ENCODE results near the gene TUBGCP3. TPM values are rescaled to one million over a fixed set of nuclear protein-coding genes. Genes with fewer than 3 reads are reported as not detected.

Gene TUBGCP3
- total and polyA plus RNA-seq, 2 experiments from 2014 or later = 12.0 to 12.2 TPM

DNA sequence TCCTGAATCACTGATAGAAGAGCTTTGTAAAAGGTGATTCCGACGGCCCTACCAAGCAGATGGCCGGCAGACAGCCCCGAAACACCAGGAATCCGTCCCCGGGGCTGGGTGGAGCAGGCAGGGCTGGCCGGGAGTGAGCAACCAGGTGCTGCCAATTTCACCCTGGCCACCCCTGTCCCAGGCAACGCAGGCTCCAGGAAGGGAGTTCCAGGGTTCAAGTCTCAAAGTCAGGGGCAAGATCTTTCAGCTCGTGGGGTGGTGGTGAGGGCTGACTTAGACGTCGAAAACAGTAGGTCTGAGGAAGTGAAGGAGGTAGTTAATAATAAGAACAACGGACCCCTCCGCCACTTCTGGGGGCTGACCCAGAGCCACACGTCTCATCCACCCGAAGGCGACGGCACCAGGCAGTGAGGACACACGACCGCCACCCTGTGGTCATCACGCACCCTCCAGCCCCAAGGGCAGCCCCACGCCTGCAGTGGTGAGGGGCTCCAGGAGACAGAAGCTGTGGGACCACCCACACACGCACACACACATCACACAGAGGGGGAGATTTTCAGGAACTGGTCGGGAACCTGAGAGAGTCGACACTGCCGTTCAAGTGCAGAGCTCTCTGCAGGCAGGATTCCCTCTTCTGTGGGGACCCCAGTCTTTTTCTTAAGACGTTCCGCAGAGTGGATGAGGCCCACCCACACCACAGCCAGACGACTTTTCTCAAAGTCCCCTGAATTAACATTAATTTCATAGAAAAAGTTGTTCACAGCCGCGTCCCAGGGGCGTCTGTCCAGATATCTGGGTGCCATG, 144.6 kb downstream of the TUBGCP3 start:
- TF ChIP-seq EZH2phosphoT487 (IDR thresholded peaks at IDR 0.05; ENCODE audit: insufficient read depth, low read depth) (no peak), EZH2 (IDR thresholded peaks at IDR 0.05; ENCODE audit: insufficient read depth, poor library complexity, severe bottlenecking) (no peak)
- Histone ChIP-seq H3K36me3 (ENCODE audit: low read depth) (no peaks in the 10 kb centered on the region), H3K9me2 (ENCODE audit: insufficient read depth) (no peaks in the 10 kb centered on the region), H3K4me2 (ENCODE audit: unreplicated experiment) (no peak overlapping the region), H2AFZ (no peak overlapping the region), H3K4me1 (ENCODE audit: insufficient read depth) (no peaks in the 10 kb centered on the region), H3K9ac (no peak overlapping the region), H3K27me3 (replicated peaks; ENCODE audit: insufficient read depth) (peaks cover 18% of the 10 kb centered on the region), H3K4me3 (no peak overlapping the region), H3K27ac (no peak overlapping the region), H3K79me2 (ENCODE audit: insufficient read depth) (no peaks in the 10 kb centered on the region), H3K9me3 (ENCODE audit: low read depth) (no peaks in the 10 kb centered on the region), H3F3A (ENCODE audit: insufficient read depth) (no peaks in the 10 kb centered on the region), H4K20me1 (ENCODE audit: insufficient read depth) (no peaks in the 10 kb centered on the region)
- WGBS, 2 experiments (ENCODE audit: low coverage in 1 of 2, low lambda C conversion rate in 2 of 2, missing lambda C conversion rate in 2 of 2) = 3% methylated on average over 28 to 31 of the region's 31 CpGs
- DNase-seq = peak; percentile 35
- in situ Hi-C loops (cut with MboI) = loop anchor here (10.0 kb wide), 1 partner anchor 969 kb away; no protein-coding TSS in a partner anchor

DNA sequence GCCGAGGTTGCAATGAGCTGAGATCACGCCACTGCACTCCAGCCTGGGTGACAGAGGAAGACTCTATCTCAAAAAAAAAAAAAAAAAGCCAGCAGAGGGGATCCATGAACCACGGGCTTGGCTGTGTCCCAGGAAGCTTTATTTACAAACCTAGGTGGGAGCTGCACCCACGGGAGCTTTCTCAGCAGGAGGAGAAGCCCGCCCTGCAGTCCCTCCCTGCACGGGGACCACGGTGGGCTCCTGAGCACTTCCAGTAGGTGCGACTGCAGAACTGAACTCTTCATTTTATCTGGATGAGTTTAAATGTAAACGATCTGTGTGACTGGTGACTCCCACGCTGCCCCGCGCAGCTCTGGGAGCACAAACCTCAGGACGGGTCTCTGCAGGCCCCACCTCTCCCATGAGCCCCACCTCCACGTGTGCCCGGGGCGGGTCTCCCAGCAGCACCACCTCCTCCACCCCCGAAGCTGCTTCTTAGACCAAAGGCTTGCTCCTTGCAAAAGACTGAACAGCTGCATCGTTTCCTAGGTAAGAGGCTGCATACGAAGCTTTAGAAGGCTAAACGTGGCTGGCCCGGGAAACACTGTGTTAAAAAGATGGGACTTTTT, 145.4 kb downstream of the TUBGCP3 start:
- Histone ChIP-seq H3K79me2 (ENCODE audit: insufficient read depth) (no peaks in the 10 kb centered on the region), H3K9me2 (ENCODE audit: insufficient read depth) (no peaks in the 10 kb centered on the region), H3K4me2 (ENCODE audit: unreplicated experiment) (no peak overlapping the region), H2AFZ (no peak overlapping the region), H3K9ac (no peak overlapping the region), H3K27ac (no peak overlapping the region), H3K4me1 (ENCODE audit: insufficient read depth) (no peaks in the 10 kb centered on the region), H3K27me3 (replicated peaks; ENCODE audit: insufficient read depth) (peaks cover 18% of the 10 kb centered on the region), H3F3A (ENCODE audit: insufficient read depth) (no peaks in the 10 kb centered on the region), H3K4me3 (no peak overlapping the region), H4K20me1 (ENCODE audit: insufficient read depth) (no peaks in the 10 kb centered on the region), H3K9me3 (ENCODE audit: low read depth) (no peaks in the 10 kb centered on the region), H3K36me3 (ENCODE audit: low read depth) (no peaks in the 10 kb centered on the region)
- no peak for DNase-seq
- TF ChIP-seq EZH2phosphoT487 (IDR thresholded peaks at IDR 0.05; ENCODE audit: insufficient read depth, low read depth) = no peak
- no peak for TF ChIP-seq EZH2 (IDR thresholded peaks at IDR 0.05; ENCODE audit: insufficient read depth, poor library complexity, severe bottlenecking)
- WGBS, 2 experiments (ENCODE audit: low coverage in 1 of 2, low lambda C conversion rate in 2 of 2, missing lambda C conversion rate in 2 of 2) = 19 to 29% methylated on average over 16 to 21 of the region's 21 CpGs
- in situ Hi-C loops (cut with MboI) = loop anchor here (10.0 kb wide), 1 partner anchor 968 kb away; no protein-coding TSS in a partner anchor

DNA sequence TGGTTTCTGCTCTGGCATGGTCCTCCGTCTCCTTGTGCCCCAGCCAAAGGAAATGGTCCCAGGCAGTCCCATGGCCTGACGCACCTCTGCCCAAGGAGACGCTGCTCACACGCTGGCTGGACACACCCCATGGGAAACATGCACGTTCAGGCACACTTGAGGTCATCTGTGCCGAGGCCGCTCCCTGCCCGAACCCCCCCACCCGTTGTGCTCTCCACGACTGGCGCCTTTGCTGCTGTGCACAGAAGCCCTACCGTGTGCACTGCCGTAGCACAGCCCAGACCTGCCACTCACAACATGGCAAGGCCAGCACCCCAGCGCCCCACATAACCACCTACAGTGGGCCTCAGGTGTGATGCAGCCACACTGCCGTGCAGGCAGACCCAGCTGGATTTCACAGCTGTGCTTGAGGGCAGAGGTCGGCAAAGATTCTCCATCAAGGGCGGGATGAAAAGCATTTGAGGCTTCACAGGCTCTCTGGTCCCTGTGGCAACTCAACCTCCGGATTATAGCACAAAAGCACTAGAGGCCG, 146.1 kb downstream of the TUBGCP3 start:
- Histone ChIP-seq H3F3A (ENCODE audit: insufficient read depth) (no peaks in the 10 kb centered on the region), H4K20me1 (ENCODE audit: insufficient read depth) (no peaks in the 10 kb centered on the region), H3K27ac (no peak overlapping the region), H3K36me3 (ENCODE audit: low read depth) (no peaks in the 10 kb centered on the region), H3K9ac (no peak overlapping the region), H3K4me1 (ENCODE audit: insufficient read depth) (no peaks in the 10 kb centered on the region), H3K4me2 (ENCODE audit: unreplicated experiment) (no peak overlapping the region), H3K9me2 (ENCODE audit: insufficient read depth) (no peaks in the 10 kb centered on the region), H3K4me3 (no peak overlapping the region), H2AFZ (no peak overlapping the region), H3K79me2 (ENCODE audit: insufficient read depth) (no peaks in the 10 kb centered on the region), H3K27me3 (replicated peaks; ENCODE audit: insufficient read depth) (peaks cover 18% of the 10 kb centered on the region), H3K9me3 (ENCODE audit: low read depth) (no peaks in the 10 kb centered on the region)
- 36 to 41% methylated on average over 16 to 19 of the region's 19 CpGs for WGBS, 2 experiments (ENCODE audit: low coverage in 1 of 2, low lambda C conversion rate in 2 of 2, missing lambda C conversion rate in 2 of 2)
- in situ Hi-C loops (cut with MboI) = loop anchor here (10.0 kb wide), 1 partner anchor 967 kb away; no protein-coding TSS in a partner anchor
- DNase-seq = no peak
- TF ChIP-seq EZH2 (IDR thresholded peaks at IDR 0.05; ENCODE audit: insufficient read depth, poor library complexity, severe bottlenecking) (no peak), EZH2phosphoT487 (IDR thresholded peaks at IDR 0.05; ENCODE audit: insufficient read depth, low read depth) (no peak)

GRCh38 chr13:112441226-112441625, 146.7 kb downstream of the TUBGCP3 start:
- Histone ChIP-seq H3K27ac (no peak overlapping the region), H3K9me2 (ENCODE audit: insufficient read depth) (no peaks in the 10 kb centered on the region), H3K79me2 (ENCODE audit: insufficient read depth) (no peaks in the 10 kb centered on the region), H3F3A (ENCODE audit: insufficient read depth) (no peaks in the 10 kb centered on the region), H3K27me3 (replicated peaks; ENCODE audit: insufficient read depth) (peaks cover 18% of the 10 kb centered on the region), H3K9me3 (ENCODE audit: low read depth) (no peaks in the 10 kb centered on the region), H3K9ac (no peak overlapping the region), H3K4me3 (no peak overlapping the region), H3K4me2 (ENCODE audit: unreplicated experiment) (no peak overlapping the region), H3K36me3 (ENCODE audit: low read depth) (no peaks in the 10 kb centered on the region), H4K20me1 (ENCODE audit: insufficient read depth) (no peaks in the 10 kb centered on the region), H2AFZ (no peak overlapping the region), H3K4me1 (ENCODE audit: insufficient read depth) (no peaks in the 10 kb centered on the region)
- TF ChIP-seq EZH2 (IDR thresholded peaks at IDR 0.05; ENCODE audit: insufficient read depth, poor library complexity, severe bottlenecking) (no peak), EZH2phosphoT487 (IDR thresholded peaks at IDR 0.05; ENCODE audit: insufficient read depth, low read depth) (no peak)
- in situ Hi-C loops (cut with MboI) = loop anchor here (10.0 kb wide), 1 partner anchor 966 kb away; no protein-coding TSS in a partner anchor
- 66 to 68% methylated on average over 17 of the region's 17 CpGs for WGBS, 2 experiments (ENCODE audit: low coverage in 1 of 2, low lambda C conversion rate in 2 of 2, missing lambda C conversion rate in 2 of 2)
- no peak for DNase-seq
